Measurements from ENCODE around the gene PTPRJ.

PTPRJ gene

GRCh38 chr11:48037709-48038468 lies 57.5 kb downstream of the PTPRJ start:
- TF ChIP-seq CTCF (IDR thresholded peaks at IDR 0.05; ENCODE audit: extremely low read depth, missing control alignments), result no peak
- no peak for DNase-seq (ENCODE audit: low spot score)

- no peak for DNase-seq (ENCODE audit: low spot score)
- TF ChIP-seq CTCF (IDR thresholded peaks at IDR 0.05; ENCODE audit: extremely low read depth, missing control alignments), result no peak
These were observed 60.6 kb downstream of the PTPRJ start for GRCh38 chr11:48040830-48041444.

GRCh38 chr11:48041877-48042695 lies 61.7 kb downstream of the PTPRJ start:
- TF ChIP-seq CTCF (IDR thresholded peaks at IDR 0.05; ENCODE audit: extremely low read depth, missing control alignments), result no peak
- no peak for DNase-seq (ENCODE audit: low spot score)

- DNase-seq (ENCODE audit: low spot score), result no peak
These were observed 63.0 kb downstream of the PTPRJ start for GRCh38 chr11:48043111-48043990.

GRCh38 chr11:48043991-48044512 lies 63.7 kb downstream of the PTPRJ start:
- TF ChIP-seq CTCF (IDR thresholded peaks at IDR 0.05; ENCODE audit: extremely low read depth, missing control alignments), result no peak
- no peak for DNase-seq (ENCODE audit: low spot score)

More at GRCh38 chr11:48043111-48043990, 63.0 kb downstream of the PTPRJ start:
- no peak for TF ChIP-seq CTCF (IDR thresholded peaks at IDR 0.05; ENCODE audit: extremely low read depth, missing control alignments)

GRCh38 chr11:48044577-48044976 lies 64.2 kb downstream of the PTPRJ start:
- no peak for DNase-seq (ENCODE audit: low spot score)
- TF ChIP-seq CTCF (IDR thresholded peaks at IDR 0.05; ENCODE audit: extremely low read depth, missing control alignments), result no peak
